ENCODE results near the gene HLA-DRB5. TPM values are rescaled to one million over a fixed set of nuclear protein-coding genes. Genes with fewer than 3 reads are reported as not detected.

HLA-DRB5 gene
- total RNA-seq, 1 donor from 2014 or later = not detected

DNA sequence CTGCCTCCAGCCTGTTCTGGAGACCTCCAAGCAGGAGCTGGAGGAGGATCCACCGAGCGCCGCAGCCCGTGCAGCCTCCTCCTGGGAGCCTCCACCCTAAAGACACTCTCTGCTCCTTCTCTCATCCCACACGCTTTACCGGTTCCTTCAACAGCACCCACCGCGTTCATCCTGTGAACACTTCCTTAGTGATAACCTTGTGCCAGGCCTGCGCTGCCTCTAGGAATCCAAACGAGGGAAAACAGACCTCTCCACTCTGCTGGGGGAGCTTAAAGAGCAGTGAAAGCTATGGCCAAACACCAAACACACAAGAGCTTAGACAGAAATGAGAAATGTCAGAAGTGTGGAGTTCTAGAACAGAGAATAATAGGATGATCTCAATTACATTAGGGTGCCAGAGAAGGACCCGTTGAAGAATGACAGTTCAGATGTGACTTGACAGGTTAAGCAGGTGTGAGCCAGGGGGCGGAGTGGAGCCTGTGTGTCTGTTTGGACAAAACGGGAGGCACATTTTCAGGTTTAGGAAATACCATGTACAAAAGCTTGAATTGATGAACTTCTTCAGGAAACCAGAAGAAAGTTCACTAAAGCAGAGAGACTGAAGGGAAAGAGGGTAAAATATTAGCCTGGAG lies 28.5 kb upstream of the HLA-DRB5 start:
- Mint-ChIP-seq H3K4me3 (ENCODE audit: unreplicated experiment) (peak overlapping the region; percentile 87), H3K36me3 (ENCODE audit: unreplicated experiment) (no peaks in the 10 kb centered on the region), H3K4me1 (ENCODE audit: low read depth, unreplicated experiment) (no peaks in the 10 kb centered on the region), H3K27me3 (ENCODE audit: unreplicated experiment) (peaks cover 4% of the 10 kb centered on the region), H3K27ac (ENCODE audit: unreplicated experiment) (no peak overlapping the region), H3K9me3 (ENCODE audit: unreplicated experiment) (peaks cover 3% of the 10 kb centered on the region)
- no peak for DNase-seq
- TF ChIP-seq, protein P1, sequence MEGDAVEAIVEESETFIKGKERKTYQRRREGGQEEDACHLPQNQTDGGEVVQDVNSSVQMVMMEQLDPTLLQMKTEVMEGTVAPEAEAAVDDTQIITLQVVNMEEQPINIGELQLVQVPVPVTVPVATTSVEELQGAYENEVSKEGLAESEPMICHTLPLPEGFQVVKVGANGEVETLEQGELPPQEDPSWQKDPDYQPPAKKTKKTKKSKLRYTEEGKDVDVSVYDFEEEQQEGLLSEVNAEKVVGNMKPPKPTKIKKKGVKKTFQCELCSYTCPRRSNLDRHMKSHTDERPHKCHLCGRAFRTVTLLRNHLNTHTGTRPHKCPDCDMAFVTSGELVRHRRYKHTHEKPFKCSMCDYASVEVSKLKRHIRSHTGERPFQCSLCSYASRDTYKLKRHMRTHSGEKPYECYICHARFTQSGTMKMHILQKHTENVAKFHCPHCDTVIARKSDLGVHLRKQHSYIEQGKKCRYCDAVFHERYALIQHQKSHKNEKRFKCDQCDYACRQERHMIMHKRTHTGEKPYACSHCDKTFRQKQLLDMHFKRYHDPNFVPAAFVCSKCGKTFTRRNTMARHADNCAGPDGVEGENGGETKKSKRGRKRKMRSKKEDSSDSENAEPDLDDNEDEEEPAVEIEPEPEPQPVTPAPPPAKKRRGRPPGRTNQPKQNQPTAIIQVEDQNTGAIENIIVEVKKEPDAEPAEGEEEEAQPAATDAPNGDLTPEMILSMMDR (IDR thresholded peaks at IDR 0.05; ENCODE audit: partially characterized antibody, unreplicated experiment) = no peak

DNA sequence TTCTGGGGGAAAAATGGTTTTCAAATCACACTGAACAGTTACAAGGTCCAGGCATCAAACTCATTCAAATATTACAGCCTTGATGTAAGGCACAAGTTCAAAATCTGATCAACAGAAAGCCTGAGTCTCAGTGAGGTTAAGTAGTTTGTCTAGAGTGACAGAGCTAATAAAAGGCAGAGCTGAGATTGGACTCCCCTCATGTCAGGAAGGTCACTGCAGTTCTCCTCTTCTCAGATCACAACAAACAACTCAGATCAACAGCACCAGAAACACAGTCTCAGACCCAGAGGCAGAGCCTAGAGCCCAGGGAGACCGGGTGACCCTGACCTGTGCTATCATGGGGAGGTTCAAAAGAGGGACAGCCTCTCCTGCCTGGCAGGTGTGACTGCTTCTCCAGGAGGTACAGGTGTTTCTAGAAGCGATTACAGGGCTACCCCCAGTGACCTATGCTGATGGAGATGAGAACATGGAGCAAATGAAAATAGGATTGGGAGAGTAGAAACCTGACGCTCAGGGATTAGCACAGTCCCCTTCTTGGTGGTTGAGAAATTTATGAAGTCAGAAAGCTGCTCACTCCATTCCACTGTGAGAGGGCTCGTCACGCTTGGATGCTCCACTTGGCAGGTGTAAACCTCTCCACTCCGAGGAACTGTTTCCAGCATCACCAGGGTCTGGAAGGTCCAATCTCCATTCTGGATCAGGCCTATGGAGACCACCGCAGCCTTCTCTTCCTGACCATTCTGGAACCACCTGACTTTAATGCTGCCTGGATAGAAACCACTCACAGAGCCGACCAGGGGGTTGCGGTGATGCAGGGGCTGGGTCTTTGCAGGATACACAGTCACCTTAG lies 24.3 kb upstream of the HLA-DRB5 start:
- Mint-ChIP-seq H3K9me3 (ENCODE audit: unreplicated experiment) (peaks cover 3% of the 10 kb centered on the region), H3K4me1 (ENCODE audit: low read depth, unreplicated experiment) (no peaks in the 10 kb centered on the region), H3K36me3 (ENCODE audit: unreplicated experiment) (no peaks in the 10 kb centered on the region), H3K27ac (ENCODE audit: unreplicated experiment) (no peak overlapping the region), H3K27me3 (ENCODE audit: unreplicated experiment) (peaks cover 6% of the 10 kb centered on the region), H3K4me3 (ENCODE audit: unreplicated experiment) (no peak overlapping the region)
- TF ChIP-seq, protein P1 (IDR thresholded peaks at IDR 0.05; ENCODE audit: partially characterized antibody, unreplicated experiment) = no peak
- DNase-seq = no peak

DNA sequence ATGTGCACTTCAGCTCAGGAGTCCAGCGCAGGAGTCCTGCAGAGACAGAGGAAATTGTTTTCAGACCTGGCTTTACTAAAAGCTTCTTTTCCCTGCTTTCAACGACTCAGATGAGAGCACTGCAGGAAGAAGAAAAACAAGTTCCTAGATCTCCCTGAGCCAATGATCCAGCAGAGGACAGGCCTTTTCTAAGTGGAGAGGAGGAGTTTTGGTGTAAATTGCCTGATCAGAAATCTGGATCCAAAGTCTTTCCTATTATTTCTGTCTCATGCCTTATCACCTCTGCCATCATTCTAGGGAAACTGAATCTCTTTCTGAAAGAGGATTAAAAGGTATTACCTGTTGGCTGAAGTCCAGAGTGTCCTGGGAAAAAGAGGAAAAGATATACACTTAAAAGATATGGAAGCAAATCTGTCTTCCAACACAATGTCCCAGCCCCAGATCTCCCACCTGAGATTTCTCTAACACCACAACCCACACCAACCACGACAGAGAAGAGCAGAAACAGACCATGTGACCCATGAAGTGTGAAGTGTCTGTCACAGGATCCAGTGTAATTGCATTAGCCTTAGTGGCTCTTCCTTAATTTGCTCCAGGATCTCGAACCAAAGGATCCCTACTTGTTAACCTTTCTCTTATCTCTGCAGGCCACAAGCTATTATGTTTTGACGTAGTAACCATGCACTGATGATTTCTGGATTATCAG lies 23.1 kb upstream of the HLA-DRB5 start:
- H3K27me3 Mint-ChIP-seq (ENCODE audit: unreplicated experiment) = peaks cover 4% of the 10 kb centered on the region
- H3K4me3 Mint-ChIP-seq (ENCODE audit: unreplicated experiment) = no peak overlapping the region
- no peak for DNase-seq
- H3K36me3 Mint-ChIP-seq (ENCODE audit: unreplicated experiment) = no peaks in the 10 kb centered on the region
- no peak overlapping the region for H3K27ac Mint-ChIP-seq (ENCODE audit: unreplicated experiment)
- peaks cover 2% of the 10 kb centered on the region for H3K9me3 Mint-ChIP-seq (ENCODE audit: unreplicated experiment)
- no peaks in the 10 kb centered on the region for H3K4me1 Mint-ChIP-seq (ENCODE audit: low read depth, unreplicated experiment)
- TF ChIP-seq, protein P1 (IDR thresholded peaks at IDR 0.05; ENCODE audit: partially characterized antibody, unreplicated experiment) = no peak

DNA sequence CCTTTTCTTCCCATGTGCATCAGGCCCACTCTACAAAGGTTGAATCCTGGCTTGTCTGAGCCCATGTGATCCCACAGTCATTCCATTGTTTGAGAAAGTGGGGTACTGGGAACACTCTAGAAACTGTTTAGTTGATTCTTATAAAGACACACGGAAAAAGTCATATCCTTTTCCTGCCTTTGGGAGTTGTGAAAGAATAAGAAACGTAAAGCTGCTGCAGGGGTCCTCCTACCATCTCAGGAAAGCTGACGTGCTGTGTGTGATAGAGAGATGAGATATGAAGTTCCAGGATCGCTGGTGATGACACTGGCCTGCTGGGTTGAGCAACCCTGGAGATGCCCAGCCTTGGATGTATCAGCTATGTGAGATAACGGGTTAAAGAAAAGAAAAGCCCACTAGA lies 21.3 kb upstream of the HLA-DRB5 start:
- Mint-ChIP-seq H3K4me1 (ENCODE audit: low read depth, unreplicated experiment) (no peaks in the 10 kb centered on the region), H3K27me3 (ENCODE audit: unreplicated experiment) (peaks cover 2% of the 10 kb centered on the region), H3K27ac (ENCODE audit: unreplicated experiment) (no peak overlapping the region), H3K4me3 (ENCODE audit: unreplicated experiment) (no peak overlapping the region), H3K9me3 (ENCODE audit: unreplicated experiment) (peaks cover 2% of the 10 kb centered on the region), H3K36me3 (ENCODE audit: unreplicated experiment) (no peaks in the 10 kb centered on the region)
- DNase-seq = no peak
- TF ChIP-seq, protein P1 (IDR thresholded peaks at IDR 0.05; ENCODE audit: partially characterized antibody, unreplicated experiment) = no peak

All from glutamatergic neuron (in vitro differentiated cells).